NCI-H2029 (cell line): ENCODE results near the gene PKD2L1.
"Not testable (repeated sequence)": the region's sequence is repeated elsewhere in the genome, so short reads cannot be mapped to it uniquely, and the experiment has no call there.

ENCODE experiments used
- DNase-seq: peaks from one replicate; lab custom pipeline; 2025; lab: John Stamatoyannopoulos, UW

The PKD2L1 gene

DNA sequence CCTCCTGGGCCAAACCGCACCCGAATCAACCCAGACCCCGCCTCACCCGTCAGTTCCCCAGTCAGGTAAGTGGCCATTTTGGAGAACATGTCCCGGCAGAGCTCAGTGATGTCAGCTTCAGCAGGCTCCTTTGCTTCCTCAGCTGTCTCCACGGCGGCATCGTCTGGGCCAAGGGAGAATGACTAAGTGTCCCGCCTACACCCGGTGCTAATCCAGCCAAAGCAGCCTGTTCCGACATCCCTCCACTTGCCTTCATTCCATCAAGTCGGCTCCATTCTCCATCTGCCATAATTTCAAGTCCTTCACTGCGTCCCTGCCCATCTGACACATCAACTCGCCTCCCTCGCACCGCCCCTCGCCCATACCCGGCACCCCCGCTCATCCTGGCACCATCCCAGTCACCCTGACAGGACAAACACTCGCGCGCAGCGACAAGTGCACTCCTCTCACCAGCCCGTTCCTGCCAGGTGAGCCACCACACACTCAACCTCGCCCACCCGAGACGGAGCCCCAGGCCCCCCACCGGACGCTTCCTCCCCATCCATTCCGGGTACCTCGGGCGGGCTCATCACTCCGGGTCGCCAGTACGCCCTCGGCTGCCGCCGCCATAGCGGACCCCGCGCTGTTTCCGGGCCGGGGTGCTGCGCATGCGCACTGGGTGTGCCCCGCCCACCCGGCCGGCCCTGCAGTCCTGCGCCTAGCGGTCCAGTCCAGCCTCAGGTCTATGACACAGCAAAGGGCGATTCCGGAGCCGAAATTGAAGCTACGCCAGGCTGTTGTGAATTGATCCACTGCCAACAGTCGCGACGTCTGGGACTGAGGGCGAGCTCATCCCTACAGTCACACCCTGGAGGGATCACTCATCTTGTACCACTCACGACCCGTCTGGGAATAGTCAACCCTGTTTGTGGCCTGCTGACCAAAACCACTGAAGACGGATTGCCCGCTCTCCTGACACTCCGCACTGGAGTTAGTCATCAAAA, 43.7 kb downstream of the PKD2L1 start, which contains the start of gene BLOC1S2:
TSS of gene BLOC1S2 (minus strand) at position 630 of the 983 bp plus-strand sequence. CDS start at position 609, 21 bp downstream.
- peak; percentile 14 for DNase-seq

DNA sequence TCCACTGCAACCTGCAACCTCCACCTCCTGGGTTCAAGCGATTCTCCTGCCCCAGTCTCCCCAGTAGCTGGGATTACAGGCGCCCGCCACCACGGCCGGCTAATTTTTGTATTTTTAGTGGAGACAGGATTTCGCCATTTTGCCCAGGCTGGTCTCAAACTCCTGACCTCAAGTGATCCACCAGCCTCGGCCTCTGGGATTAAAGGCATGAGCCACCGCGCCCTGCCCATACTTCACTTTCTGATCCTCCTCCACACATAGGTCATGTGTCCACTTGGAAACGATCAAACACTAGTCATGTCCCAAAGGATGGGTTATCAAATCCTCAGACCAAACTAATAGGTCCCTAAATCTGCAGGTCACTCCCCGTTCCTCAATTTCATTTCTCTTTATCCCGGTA, 44.7 kb downstream of the PKD2L1 start:
- not testable (repeated sequence) for DNase-seq

DNA sequence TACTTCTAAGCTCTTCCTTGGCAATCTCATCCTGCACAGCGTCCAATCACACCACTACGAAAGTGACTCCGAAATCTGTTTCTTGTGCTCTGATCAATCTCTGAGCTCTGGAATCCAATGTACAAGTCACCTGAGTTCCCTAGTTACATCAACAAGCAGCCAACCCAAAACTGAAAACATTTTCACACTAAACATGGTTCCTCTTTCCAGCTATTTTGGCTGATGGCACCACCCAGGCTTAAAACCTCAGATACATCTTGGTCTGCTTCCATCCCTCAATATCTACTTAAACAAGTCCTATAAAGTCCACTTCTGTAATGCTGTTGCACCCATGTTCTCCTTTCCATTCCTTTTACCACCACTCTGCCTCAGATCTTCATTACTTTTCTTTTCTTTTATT, 47.1 kb downstream of the PKD2L1 start:
- no peak for DNase-seq

DNA sequence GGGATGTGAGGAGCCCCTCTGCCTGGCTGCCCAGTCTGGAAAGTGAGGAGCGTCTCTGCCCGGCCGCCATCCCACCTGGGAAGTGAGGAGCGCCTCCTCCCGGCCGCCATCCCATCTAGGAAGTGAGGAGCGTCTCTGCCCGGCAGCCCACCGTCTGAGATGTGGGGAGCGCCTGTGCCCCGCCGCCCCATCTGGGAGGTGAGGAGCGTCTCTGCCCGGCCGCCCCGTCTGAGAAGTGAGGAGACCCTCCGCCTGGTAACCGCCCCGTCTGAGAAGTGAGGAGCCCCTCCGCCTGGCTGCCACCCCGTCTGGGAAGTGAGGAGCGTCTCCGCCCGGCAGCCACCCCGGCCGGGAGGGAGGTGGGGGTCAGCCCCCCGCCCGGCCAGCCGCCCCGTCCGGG, 53.1 kb downstream of the PKD2L1 start:
- DNase-seq, result not testable (repeated sequence)

GRCh38 chr10:100267239-100268104, 62.6 kb downstream of the PKD2L1 start, which contains the start of gene CWF19L1:
Gene CWF19L1, minus strand, starts transcription at chr10:100267638. Its CDS starts 45 bp downstream, at chr10:100267593.
- peak; percentile 41 for DNase-seq

- no peak for DNase-seq
These were observed 64.1 kb downstream of the PKD2L1 start for GRCh38 chr10:100265821-100266485.

- DNase-seq, result no peak
These were observed 75.8 kb downstream of the PKD2L1 start for GRCh38 chr10:100254191-100254590.

DNA sequence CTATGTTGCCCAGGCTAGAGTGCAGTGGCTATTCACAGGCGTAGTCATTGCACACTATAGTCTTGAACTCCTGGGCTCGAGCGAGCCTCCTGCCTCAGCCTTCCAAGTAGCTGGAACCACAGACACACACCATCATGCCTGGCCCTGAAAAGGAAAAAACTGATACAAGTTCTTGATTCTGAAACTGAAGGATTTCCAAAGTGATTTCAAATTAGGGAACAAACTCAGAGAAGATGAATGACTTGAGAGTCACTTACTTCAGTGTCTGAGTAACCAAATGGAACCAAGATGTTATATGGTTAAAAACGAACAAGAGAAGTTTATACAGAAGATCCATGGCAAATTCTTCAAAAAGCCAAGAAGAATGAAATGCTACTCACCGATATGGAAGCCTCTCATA, 77.0 kb downstream of the PKD2L1 start:
- no peak for DNase-seq

DNA sequence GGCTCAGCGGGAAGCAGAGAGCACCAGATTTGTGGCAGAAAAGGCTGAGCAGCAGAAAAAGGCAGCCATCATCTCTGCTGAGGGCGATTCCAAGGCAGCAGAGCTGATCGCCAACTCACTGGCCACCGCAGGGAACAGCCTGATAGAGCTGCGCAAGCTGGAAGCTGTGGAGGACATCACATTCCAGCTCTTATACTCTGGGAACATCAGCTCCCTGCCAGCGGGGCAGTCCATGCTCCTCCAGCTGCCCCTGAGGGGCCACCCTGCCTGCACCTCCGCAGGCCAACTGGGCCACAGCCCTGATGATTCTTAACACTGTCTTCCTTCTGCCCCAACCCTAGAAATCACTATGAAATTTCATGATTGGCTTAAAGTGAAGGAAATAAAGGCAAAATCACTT, 81.2 kb downstream of the PKD2L1 start:
- no peak for DNase-seq

DNA sequence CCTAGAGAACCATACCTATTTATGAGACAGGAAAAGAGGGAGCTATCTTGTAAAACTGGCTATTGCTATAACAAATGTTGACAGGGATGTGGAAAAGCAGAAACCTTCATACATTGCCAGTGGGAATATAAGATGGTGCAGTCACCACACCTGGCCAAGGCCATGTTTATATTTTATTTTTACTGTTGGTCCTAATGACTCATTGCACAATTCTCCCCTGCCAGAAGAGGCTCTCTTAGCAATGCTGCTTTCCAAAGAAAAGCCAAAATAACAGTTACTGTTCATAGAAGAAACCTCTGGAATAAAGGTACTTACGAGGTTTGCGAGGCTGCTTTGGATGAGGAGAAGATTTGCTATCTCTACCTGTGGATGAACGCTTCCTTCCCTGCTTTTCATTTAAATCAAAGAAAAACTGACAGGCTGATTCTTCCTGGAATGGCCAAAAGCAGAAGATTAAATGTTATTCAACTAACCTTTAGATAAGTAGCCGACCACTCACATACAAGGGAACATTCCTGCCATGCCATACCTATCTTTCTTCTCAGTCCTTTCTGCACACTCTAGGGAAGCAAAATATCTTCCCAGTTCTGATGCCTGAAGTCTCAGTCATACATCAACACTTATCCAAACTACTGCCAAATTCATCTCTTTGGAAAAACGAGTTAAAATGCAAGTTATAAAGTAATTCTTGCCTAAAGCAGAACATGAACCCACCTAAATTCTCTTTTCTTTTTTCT, 84.4 kb downstream of the PKD2L1 start:
- no peak for DNase-seq

DNA sequence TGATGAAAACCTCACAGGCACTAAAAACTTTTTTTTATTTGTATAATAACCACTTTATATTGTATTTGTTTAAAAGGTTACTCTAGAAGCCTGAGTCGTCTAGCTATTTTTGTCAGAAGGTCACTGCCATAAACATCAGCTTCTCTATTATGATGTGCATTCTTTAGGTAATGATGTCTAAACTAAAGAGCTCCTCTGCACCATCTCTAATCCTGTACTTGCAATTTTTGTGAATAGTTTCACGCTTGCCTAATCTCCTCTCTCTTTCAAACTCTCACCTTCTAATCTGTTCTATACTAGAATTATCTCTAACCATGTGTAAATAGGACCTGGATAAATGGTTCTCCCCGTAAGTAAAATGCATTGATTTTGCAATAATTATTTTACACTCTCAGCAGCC, 90.2 kb downstream of the PKD2L1 start:
- DNase-seq, result no peak

DNA sequence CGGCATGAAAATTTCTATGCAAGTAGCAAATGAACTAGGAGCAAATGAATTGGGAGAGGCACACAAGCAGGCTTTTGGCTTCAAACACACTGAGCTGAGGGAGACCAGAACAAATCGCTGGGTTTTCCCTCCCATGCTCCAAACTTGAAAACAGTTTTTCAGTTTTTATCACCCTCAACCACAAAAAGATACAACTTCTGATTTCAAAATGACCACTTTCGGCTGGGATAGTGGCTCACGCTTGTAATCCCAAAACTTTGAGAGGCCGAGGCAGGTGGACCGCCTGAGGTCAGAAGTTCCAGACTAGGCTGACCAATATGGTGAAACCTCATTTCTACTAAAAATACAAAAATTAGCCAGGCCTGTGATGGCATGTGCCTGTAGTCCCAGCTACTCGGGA, 91.6 kb downstream of the PKD2L1 start:
- no peak for DNase-seq
